Effector memory CD4-positive, alpha-beta T cell (primary cell): ENCODE results near the gene LHFPL6.

Experiments used
- DNase-seq, 3 donors: peaks; one replicate each; pipeline ENCODE4 v3.0.0-alpha.2; 2020
- H3K27ac ChIP-seq: 2 replicates; pipeline ENCODE4 v1.7.0; 2013; ENCODE audit warnings: mild to moderate bottlenecking, low read length, moderate library complexity; ENCODE audit not compliant: insufficient read depth, poor library complexity, severe bottlenecking
- H3K27me3 ChIP-seq: replicated peaks from 2 replicates; pipeline ENCODE4 v1.7.0; 2013; ENCODE audit warnings: mild to moderate bottlenecking, low read length; ENCODE audit not compliant: insufficient read depth, control insufficient read depth, poor library complexity, severe bottlenecking
- H3K36me3 ChIP-seq: 2 replicates; pipeline ENCODE4 v1.7.0; 2013; ENCODE audit warnings: mild to moderate bottlenecking, low read length, moderate library complexity; ENCODE audit not compliant: control insufficient read depth, insufficient read depth
- H3K4me1 ChIP-seq: 2 replicates; pipeline ENCODE4 v1.7.0; 2013; ENCODE audit warnings: low read length, mild to moderate bottlenecking; ENCODE audit not compliant: control insufficient read depth, insufficient read depth, poor library complexity, severe bottlenecking
- H3K4me3 ChIP-seq: 2 replicates; pipeline ENCODE4 v1.7.0; 2013; ENCODE audit warnings: low read length, low read depth, mild to moderate bottlenecking; ENCODE audit not compliant: insufficient read depth, poor library complexity, severe bottlenecking
- H3K9me3 ChIP-seq: 2 replicates; pipeline ENCODE4 v1.7.0; 2013; ENCODE audit warnings: mild to moderate bottlenecking, low read length, moderate library complexity; ENCODE audit not compliant: control insufficient read depth

The LHFPL6 gene

DNA sequence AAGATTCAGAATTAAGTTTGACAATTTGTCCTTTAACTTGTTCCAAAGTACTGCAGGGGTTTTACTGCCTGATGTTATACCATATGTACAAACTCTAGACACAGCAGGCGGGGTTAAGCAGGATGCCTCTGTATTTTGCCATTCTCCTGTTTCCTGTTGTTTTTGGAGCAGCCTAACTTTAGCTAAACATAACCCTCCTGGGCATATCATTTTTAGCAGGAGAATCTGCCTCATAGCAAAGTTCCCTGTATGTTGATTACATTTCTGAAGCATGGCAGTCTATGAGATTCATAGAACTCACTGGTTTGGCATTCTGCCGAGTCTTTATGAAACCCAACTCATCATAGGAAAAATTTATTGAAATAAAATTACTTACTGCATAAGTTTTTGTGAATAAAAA is 5.2 kb downstream of the LHFPL6 start:
- Histone ChIP-seq H3K9me3 (no peaks in the 10 kb centered on the region), H3K4me1 (peaks cover 5% of the 10 kb centered on the region), H3K4me3 (no peak overlapping the region), H3K27me3 (peaks cover 17% of the 10 kb centered on the region), H3K36me3 (no peaks in the 10 kb centered on the region), H3K27ac (no peak overlapping the region)
- DNase-seq = no peak

- no peak for DNase-seq
- no peaks in the 10 kb centered on the region for H3K4me1 ChIP-seq
Observed at GRCh38 chr13:39596685-39597084, 6.3 kb downstream of the LHFPL6 start.

DNA sequence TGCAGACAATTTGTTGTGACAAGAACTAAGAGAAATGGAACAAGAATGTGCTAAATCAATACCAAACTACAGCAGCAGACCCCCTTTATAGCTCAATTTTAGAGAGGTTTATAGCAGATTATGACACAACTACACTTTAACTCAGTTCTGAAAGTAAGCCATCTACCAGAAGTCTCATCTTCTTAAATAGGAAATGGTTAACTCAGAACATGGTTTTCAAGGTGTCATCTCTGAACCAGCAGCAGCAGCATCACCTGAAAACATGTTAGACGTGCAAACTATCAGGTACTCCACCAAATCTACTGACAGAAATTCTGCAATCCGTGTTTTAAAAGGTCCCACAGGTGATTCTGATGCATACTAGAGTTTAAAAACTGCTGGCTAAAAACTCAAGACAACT is 6.8 kb downstream of the LHFPL6 start:
- no peak overlapping the region for H3K4me3 ChIP-seq
- H3K36me3 ChIP-seq = no peaks in the 10 kb centered on the region
- peaks cover 6% of the 10 kb centered on the region for H3K27me3 ChIP-seq
- no peaks in the 10 kb centered on the region for H3K9me3 ChIP-seq
- no peak for DNase-seq
- no peak overlapping the region for H3K27ac ChIP-seq
- no peaks in the 10 kb centered on the region for H3K4me1 ChIP-seq

More at GRCh38 chr13:39596685-39597084, 6.3 kb downstream of the LHFPL6 start:
- no peak overlapping the region for H3K4me3 ChIP-seq
- H3K36me3 ChIP-seq = no peaks in the 10 kb centered on the region
- H3K27ac ChIP-seq = no peak overlapping the region
- no peaks in the 10 kb centered on the region for H3K9me3 ChIP-seq
- peaks cover 8% of the 10 kb centered on the region for H3K27me3 ChIP-seq

DNA sequence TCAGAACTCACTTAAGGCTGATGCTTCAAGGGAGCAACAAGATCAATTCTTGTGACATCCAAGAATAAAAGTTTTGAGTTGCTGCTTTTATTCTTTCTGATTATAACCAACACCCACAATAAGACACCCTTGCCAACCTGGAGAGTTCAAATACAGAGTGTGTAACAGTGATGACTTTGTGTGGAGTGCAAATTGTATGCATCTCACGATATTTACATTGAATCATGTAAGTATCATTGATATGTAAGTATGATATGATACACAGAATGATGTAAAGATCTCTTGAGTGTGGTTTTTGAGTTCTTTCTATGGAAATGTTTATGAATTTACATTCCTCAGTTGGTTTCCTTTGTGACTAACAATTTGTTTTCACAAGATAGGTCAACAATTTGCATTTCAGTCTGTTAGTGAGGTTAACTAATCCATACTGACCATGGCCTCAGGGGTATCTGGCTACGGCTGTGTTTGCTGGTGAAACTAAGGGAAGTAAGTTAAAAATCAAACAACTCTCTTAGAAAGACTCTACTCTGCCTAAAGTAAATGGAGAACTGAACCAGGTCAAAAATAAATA is 12.4 kb downstream of the LHFPL6 start:
- H3K9me3 ChIP-seq = no peaks in the 10 kb centered on the region
- H3K4me3 ChIP-seq = no peak overlapping the region
- no peak overlapping the region for H3K27ac ChIP-seq
- H3K36me3 ChIP-seq = no peaks in the 10 kb centered on the region
- H3K27me3 ChIP-seq = no peaks in the 10 kb centered on the region
- no peaks in the 10 kb centered on the region for H3K4me1 ChIP-seq
- no peak for DNase-seq

- Histone ChIP-seq H3K27ac (no peak overlapping the region), H3K4me3 (no peak overlapping the region), H3K36me3 (no peaks in the 10 kb centered on the region), H3K9me3 (no peaks in the 10 kb centered on the region), H3K27me3 (no peaks in the 10 kb centered on the region), H3K4me1 (no peaks in the 10 kb centered on the region)
- no peak for DNase-seq
Observed at GRCh38 chr13:39588384-39588783, 14.6 kb downstream of the LHFPL6 start.

DNA sequence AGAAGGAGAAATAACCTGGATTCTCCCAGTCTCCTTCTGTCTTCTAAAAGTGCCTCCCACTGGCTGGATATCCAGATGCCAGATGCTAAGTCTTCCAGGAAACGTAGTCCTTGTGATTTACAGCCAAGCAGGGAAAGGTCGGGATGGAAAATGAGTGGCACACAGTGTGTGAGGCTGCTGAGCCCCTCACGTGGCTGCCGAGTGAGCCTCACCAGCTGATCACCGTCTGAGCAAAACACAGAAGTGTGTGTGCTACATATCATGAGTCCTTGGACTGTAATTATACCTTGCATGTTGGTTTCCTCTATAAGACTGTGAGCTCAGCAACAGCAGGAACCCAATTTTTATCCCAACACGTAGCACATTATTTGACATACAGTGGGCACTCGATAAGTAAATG is 15.1 kb downstream of the LHFPL6 start:
- Histone ChIP-seq H3K27ac (no peak overlapping the region), H3K36me3 (no peaks in the 10 kb centered on the region), H3K4me3 (no peak overlapping the region), H3K4me1 (no peaks in the 10 kb centered on the region), H3K9me3 (no peaks in the 10 kb centered on the region), H3K27me3 (no peaks in the 10 kb centered on the region)
- DNase-seq = no peak

- Histone ChIP-seq H3K4me1 (no peaks in the 10 kb centered on the region), H3K9me3 (no peaks in the 10 kb centered on the region), H3K4me3 (no peak overlapping the region), H3K27me3 (no peaks in the 10 kb centered on the region), H3K27ac (no peak overlapping the region), H3K36me3 (no peaks in the 10 kb centered on the region)
- DNase-seq = no peak
Observed at GRCh38 chr13:39586958-39587605, 15.9 kb downstream of the LHFPL6 start.

DNA sequence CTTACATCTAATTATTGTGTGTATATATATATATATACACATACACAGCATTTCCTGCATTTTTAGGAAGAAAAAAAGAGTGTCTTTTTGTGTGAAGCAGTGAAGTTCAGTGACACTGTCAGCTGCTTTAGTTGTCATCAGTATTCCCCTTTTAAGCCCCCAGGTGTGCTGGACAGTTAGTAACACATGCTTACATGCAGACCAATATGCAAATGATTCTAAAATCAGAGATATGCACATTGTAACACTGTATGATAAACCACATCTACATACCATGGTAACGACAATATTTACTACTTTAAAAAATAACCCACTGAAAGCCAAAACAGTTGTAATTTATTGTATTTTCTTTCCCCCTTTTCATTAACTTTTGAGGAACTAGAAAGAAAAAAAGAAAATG is 16.8 kb downstream of the LHFPL6 start:
- Histone ChIP-seq H3K4me1 (no peaks in the 10 kb centered on the region), H3K27ac (no peak overlapping the region), H3K9me3 (no peaks in the 10 kb centered on the region), H3K27me3 (no peaks in the 10 kb centered on the region), H3K36me3 (no peaks in the 10 kb centered on the region), H3K4me3 (no peak overlapping the region)
- DNase-seq = no peak

DNA sequence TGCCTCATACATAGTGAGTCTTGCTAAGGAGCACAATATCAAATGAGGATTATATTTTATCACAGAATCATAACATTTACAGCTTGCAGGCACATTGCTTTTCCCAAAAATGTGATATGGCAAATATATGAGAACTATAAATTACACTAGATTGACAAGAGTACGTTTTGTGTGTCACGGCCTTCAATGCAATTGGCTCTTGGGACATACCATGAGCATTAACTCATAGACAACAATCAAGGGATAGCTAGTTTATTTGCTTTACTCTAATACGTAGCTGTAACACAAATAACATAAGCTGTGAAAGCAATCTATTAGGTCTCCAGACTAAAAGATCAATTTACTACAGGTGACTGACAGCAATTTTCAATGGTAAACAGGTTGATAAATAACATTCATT is 17.8 kb downstream of the LHFPL6 start:
- DNase-seq = no peak
- H3K4me3 ChIP-seq = no peak overlapping the region
- H3K9me3 ChIP-seq = no peaks in the 10 kb centered on the region
- no peak overlapping the region for H3K27ac ChIP-seq
- no peaks in the 10 kb centered on the region for H3K27me3 ChIP-seq
- H3K36me3 ChIP-seq = no peaks in the 10 kb centered on the region
- H3K4me1 ChIP-seq = no peaks in the 10 kb centered on the region

- Histone ChIP-seq H3K36me3 (no peaks in the 10 kb centered on the region), H3K27ac (no peak overlapping the region), H3K4me1 (no peaks in the 10 kb centered on the region), H3K27me3 (no peaks in the 10 kb centered on the region), H3K4me3 (no peak overlapping the region), H3K9me3 (no peaks in the 10 kb centered on the region)
- DNase-seq = no peak
Observed at GRCh38 chr13:39580881-39581575, 22.0 kb downstream of the LHFPL6 start.
